Measurements from ENCODE around the gene SMIM28. TPM values are rescaled to one million over a fixed set of nuclear protein-coding genes. Genes with fewer than 3 reads are reported as not detected.

The SMIM28 gene
- total RNA-seq, 1 donor from 2014 or later = not detected

DNA sequence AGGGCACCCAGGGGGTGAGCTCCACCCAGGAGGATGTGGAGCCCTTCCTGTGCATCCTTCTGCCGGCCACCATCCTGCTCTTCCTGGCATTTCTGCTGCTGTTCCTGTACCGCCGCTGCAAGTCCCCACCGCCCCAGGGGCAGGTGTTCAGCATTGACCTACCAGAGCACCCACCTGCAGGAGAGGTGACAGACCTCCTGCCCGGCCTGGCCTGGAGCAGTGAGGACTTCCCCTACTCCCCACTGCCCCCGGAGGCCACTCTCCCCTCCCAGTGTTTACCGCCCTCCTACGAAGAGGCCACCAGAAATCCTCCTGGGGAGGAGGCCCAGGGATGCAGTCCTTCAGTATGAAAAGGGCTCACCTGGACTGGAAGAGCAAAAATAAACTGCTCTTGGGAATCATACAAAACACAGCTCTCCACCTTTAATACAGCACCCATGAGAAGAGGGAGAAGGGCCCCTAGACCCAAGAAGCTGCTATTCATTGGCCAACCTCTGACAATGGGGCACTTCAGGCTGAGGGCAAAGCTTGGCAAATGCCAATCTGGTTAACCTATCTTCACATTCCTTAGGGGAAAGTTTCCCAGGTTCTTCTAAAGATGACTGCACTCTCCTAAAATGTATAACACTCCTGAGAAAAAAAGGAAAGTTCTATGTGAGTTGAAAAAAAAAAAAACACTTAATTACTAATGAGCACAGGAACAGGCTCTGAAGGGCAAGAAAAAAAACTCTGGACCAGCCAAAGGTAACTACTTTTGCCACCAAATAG is 5.0 kb downstream of the SMIM28 start:
- DNase-seq (ENCODE audit: low spot score) = no peak
- peaks cover 13% of the 10 kb centered on the region for H3K27me3 Mint-ChIP-seq (ENCODE audit: insufficient read depth)
- intact Hi-C loops (cut with micrococcal nuclease) = no loop called here
- H3K9me3 Mint-ChIP-seq = no peaks in the 10 kb centered on the region
- no peaks in the 10 kb centered on the region for H3K4me1 Mint-ChIP-seq (ENCODE audit: low read depth)
- no peak overlapping the region for H3K4me3 Mint-ChIP-seq
- no peaks in the 10 kb centered on the region for H3K36me3 Mint-ChIP-seq (ENCODE audit: low read depth)
- H3K27ac Mint-ChIP-seq = no peak overlapping the region

- intact Hi-C loops (cut with micrococcal nuclease) = no loop called here
- no peak for DNase-seq (ENCODE audit: low spot score)
- Mint-ChIP-seq H3K4me3 (no peak overlapping the region), H3K27me3 (ENCODE audit: insufficient read depth) (peaks cover 17% of the 10 kb centered on the region), H3K27ac (no peak overlapping the region), H3K36me3 (ENCODE audit: low read depth) (no peaks in the 10 kb centered on the region), H3K9me3 (no peaks in the 10 kb centered on the region), H3K4me1 (ENCODE audit: low read depth) (no peaks in the 10 kb centered on the region)
Observed at GRCh38 chr6:138383776-138384175, 6.1 kb downstream of the SMIM28 start.

- no peaks in the 10 kb centered on the region for H3K9me3 Mint-ChIP-seq
- no peaks in the 10 kb centered on the region for H3K36me3 Mint-ChIP-seq (ENCODE audit: low read depth)
- no peak overlapping the region for H3K27ac Mint-ChIP-seq
- no peaks in the 10 kb centered on the region for H3K4me1 Mint-ChIP-seq (ENCODE audit: low read depth)
- no peak overlapping the region for H3K4me3 Mint-ChIP-seq
- DNase-seq (ENCODE audit: low spot score) = no peak
- intact Hi-C loops (cut with micrococcal nuclease) = no loop called here
- peaks cover 16% of the 10 kb centered on the region for H3K27me3 Mint-ChIP-seq (ENCODE audit: insufficient read depth)
Observed at GRCh38 chr6:138386897-138387296, 9.2 kb downstream of the SMIM28 start.

DNA sequence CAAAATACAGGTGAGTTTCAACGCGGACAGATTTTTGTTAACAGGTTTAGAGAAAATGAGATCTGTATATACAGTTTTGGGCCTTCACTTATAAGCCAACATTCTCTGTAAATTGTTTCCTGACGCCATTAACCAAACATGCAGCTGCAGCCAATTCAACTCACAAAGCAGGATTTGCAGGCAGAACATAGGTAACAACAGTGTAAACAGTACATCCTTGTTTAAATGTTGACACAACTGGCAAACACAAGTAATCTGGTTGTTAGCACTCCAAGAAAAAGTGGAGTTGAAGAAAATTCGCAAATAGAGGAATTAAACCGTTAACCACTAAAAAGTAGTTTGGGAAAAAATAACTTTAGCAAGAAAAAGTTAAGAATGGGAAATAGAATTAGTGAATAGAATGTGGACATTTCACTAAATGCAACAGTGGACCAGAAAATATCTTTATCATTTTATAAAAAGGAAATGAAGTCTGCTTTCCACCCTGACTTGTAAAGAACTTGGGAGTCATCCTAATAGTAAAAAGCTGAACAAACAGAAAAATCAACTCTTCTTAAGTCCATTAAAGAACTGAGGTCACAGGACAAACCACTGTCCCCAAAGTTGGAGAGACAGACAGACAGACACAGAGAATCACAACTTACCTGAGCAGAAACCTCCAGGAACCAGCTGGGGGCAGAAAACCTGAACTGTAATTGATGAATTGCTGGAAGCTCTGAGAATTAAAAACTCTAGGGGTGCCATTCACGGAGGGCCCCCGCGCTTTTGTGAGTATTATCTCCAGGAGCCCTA is 10.1 kb downstream of the SMIM28 start:
- intact Hi-C loops (cut with micrococcal nuclease) = no loop called here
- H3K36me3 Mint-ChIP-seq (ENCODE audit: low read depth) = no peaks in the 10 kb centered on the region
- no peak overlapping the region for H3K27ac Mint-ChIP-seq
- no peak overlapping the region for H3K4me3 Mint-ChIP-seq
- no peak for DNase-seq (ENCODE audit: low spot score)
- H3K9me3 Mint-ChIP-seq = no peaks in the 10 kb centered on the region
- no peaks in the 10 kb centered on the region for H3K4me1 Mint-ChIP-seq (ENCODE audit: low read depth)
- peaks cover 18% of the 10 kb centered on the region for H3K27me3 Mint-ChIP-seq (ENCODE audit: insufficient read depth)

DNA sequence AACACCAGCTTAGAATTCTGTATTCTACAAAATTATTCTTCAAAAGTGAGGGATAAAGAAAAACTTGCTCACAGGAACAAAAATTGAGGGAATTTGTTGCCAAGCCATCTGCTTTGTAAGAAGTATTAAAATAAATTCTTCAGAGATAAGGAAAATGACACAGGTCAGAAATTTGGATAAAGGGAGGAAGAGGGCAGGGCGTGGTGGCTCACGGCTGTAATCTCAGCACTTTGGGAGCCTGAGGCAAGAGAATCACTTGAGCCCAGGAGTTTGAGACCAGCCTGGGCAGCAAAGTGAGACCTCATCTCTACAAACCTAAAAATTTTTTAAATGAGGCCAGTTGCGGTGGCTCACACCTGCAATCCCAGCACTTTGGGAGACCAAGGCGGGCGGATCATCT is 11.8 kb downstream of the SMIM28 start:
- H3K27me3 Mint-ChIP-seq (ENCODE audit: insufficient read depth) = peaks cover 23% of the 10 kb centered on the region
- no peaks in the 10 kb centered on the region for H3K4me1 Mint-ChIP-seq (ENCODE audit: low read depth)
- intact Hi-C loops (cut with micrococcal nuclease) = no loop called here
- no peak overlapping the region for H3K4me3 Mint-ChIP-seq
- DNase-seq (ENCODE audit: low spot score) = no peak
- H3K27ac Mint-ChIP-seq = no peak overlapping the region
- no peaks in the 10 kb centered on the region for H3K36me3 Mint-ChIP-seq (ENCODE audit: low read depth)
- no peaks in the 10 kb centered on the region for H3K9me3 Mint-ChIP-seq

DNA sequence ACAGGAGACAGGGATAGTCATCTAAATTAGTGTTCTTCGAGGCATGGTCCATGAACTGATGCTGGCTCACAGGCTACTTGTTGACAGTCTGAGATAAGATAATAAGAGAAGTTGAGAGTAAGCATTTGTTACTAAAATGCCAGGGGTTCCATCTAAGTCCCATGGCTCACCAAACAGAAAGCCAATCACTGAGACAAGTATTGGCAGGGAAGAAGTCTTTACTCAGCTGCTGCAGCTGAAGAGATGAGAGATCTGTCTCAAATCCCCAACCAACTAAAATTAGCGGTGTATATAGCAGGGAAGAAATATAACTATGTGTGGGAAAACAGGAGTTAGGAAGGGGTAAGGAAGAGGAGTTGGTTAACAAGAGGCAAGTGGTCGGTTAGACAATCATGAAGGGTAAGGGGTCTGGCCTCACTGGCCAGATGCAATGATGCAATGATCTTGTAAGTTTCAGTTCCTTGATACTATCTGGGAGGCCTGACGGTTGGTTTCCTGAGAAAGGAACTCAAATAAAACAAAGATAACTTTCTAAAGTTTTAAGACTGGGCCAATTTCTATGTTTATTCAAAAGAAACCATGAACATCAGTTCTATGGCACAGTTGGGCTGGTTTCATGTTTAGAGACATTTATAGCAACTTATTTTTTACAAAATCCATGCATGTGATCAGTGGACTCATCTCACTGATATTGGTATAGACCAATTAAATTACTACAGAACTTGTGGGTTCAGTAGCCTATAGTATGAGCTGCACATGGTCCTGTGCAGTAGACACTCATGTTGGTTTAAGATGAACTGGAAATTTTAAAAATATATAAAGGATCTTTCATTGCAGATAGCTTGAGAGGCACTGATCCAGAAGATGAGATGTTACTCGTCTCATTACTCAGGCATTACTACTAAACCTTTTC is 16.4 kb downstream of the SMIM28 start:
- no peak for DNase-seq (ENCODE audit: low spot score)
- no peak overlapping the region for H3K4me3 Mint-ChIP-seq
- no peaks in the 10 kb centered on the region for H3K36me3 Mint-ChIP-seq (ENCODE audit: low read depth)
- H3K4me1 Mint-ChIP-seq (ENCODE audit: low read depth) = no peaks in the 10 kb centered on the region
- intact Hi-C loops (cut with micrococcal nuclease) = no loop called here
- peak overlapping the region; percentile 43 for H3K27ac Mint-ChIP-seq
- H3K9me3 Mint-ChIP-seq = no peaks in the 10 kb centered on the region
- H3K27me3 Mint-ChIP-seq (ENCODE audit: insufficient read depth) = peaks cover 12% of the 10 kb centered on the region

- Mint-ChIP-seq H3K27me3 (ENCODE audit: insufficient read depth) (peaks cover 9% of the 10 kb centered on the region), H3K36me3 (ENCODE audit: low read depth) (no peaks in the 10 kb centered on the region), H3K27ac (no peak overlapping the region), H3K4me1 (ENCODE audit: low read depth) (no peaks in the 10 kb centered on the region), H3K9me3 (no peaks in the 10 kb centered on the region), H3K4me3 (no peak overlapping the region)
- DNase-seq (ENCODE audit: low spot score) = no peak
- intact Hi-C loops (cut with micrococcal nuclease) = no loop called here
Observed at GRCh38 chr6:138396709-138397108, 19.0 kb downstream of the SMIM28 start.

DNA sequence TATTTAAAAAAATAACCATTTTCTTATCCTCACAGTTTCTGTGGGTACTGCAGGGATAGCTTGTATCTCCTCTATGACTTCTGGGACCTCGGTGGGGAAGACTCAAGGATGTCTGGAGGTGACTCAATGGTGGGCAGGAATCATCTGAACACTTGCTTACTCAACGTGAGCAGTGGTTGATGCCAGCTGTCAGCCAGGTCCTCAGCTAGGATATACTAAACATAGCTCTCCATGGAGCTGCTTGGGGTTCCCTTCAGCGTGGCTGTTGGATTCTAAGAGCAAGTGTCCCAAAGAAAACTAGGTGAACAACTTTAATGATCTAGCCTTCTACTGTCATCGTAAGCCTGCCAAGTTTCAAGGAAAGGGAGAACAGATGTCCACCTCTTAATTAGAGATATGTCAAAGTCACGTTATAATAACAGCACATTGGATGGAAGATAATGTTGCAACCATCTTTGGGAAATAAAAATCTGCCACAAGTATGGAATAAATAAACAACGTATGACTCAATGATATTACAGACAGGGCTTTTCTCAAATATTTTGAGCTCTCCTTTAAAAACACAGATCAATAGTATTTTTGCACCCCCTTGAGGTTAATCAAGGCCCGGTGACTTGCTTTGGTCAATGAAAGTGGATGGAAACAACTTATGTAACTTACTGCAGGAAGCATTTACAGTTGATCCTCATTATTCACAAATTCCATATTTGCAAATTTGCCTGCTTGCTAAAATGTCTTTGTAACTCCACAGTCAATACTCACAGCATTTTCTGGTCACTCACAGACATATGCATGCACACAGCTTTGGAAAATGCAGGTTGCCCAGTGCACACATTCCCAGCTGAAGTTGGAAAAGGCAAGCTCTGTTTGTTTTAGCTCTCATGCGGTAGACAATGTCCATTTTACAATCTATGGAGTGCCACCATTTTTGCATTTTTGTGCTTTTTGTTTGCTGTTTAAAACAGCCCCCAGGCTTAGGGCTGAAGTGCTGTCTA is 19.7 kb downstream of the SMIM28 start:
- H3K27me3 Mint-ChIP-seq (ENCODE audit: insufficient read depth) = peaks cover 12% of the 10 kb centered on the region
- intact Hi-C loops (cut with micrococcal nuclease) = no loop called here
- H3K36me3 Mint-ChIP-seq (ENCODE audit: low read depth) = no peaks in the 10 kb centered on the region
- no peak for DNase-seq (ENCODE audit: low spot score)
- H3K9me3 Mint-ChIP-seq = no peaks in the 10 kb centered on the region
- no peak overlapping the region for H3K27ac Mint-ChIP-seq
- no peak overlapping the region for H3K4me3 Mint-ChIP-seq
- H3K4me1 Mint-ChIP-seq (ENCODE audit: low read depth) = no peaks in the 10 kb centered on the region

DNA sequence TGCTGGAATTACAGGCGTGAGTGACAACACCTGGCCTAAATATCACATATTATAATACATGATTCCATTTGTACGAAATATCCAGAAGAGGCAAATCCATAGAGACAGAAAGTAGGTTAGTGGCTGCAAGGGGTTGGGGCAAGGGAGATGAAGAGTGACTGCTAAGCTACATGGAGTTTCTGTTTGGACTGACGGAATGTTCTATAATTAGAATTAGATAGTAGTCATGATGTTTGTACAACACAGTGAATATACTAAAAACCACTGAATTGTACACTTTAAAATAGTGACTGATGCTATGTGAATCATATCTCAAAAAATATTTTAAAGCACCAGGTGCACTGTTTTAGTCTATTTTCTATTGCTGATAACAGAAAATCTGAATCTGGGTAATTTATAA is 22.6 kb downstream of the SMIM28 start:
- no peak overlapping the region for H3K27ac Mint-ChIP-seq
- H3K4me3 Mint-ChIP-seq = no peak overlapping the region
- intact Hi-C loops (cut with micrococcal nuclease) = no loop called here
- no peak for DNase-seq (ENCODE audit: low spot score)
- no peaks in the 10 kb centered on the region for H3K9me3 Mint-ChIP-seq
- peaks cover 7% of the 10 kb centered on the region for H3K4me1 Mint-ChIP-seq (ENCODE audit: low read depth)
- H3K27me3 Mint-ChIP-seq (ENCODE audit: insufficient read depth) = peaks cover 8% of the 10 kb centered on the region
- H3K36me3 Mint-ChIP-seq (ENCODE audit: low read depth) = peaks cover 3% of the 10 kb centered on the region

DNA sequence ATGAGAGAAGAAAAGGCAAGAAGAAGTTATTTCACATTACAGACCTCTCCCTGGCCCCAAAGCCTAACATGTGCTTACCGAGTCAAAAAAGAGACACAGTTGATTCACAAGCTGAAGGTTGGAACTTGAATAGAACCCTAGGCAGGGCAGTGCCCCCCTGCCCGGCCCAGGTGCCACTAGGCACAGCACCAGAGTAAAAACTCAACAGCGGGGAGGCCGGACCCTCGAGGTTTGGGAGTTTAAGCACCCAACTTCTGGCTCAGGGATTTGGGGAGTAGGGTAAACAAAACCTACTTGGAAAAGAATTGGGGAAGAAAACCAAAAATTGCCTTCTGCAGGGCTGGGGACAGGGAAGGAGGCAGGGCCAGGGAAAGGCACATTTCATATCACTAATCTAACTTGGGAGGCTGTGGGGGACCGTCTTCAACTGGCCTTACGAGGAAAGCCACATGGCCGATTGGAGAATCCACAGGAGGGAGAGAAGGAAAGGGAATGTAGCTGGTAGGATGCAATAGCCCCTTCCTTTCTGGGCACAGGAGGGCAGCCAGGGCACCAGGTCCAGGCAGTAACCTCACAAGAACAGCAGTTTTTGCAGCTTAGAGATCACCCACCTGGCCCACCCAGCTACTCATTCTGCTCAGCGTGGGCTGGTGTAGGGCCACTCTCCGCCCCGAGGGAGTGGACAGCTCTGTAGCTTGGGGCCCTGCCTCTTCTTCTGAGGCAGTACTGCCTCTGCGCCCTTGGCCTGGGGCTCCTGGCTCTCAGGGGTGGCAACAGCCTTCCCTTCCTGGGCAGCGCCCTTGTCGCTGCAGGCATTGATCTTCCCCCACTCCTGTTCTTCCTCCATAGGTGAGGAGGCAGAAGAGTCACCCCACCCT is 24.5 kb downstream of the SMIM28 start:
- DNase-seq (ENCODE audit: low spot score) = no peak
- Mint-ChIP-seq H3K4me3 (peak overlapping the region; percentile 47), H3K36me3 (ENCODE audit: low read depth) (peaks cover 11% of the 10 kb centered on the region), H3K27me3 (ENCODE audit: insufficient read depth) (peaks cover 8% of the 10 kb centered on the region), H3K9me3 (no peaks in the 10 kb centered on the region), H3K4me1 (ENCODE audit: low read depth) (peaks cover 18% of the 10 kb centered on the region), H3K27ac (no peak overlapping the region)
- intact Hi-C loops (cut with micrococcal nuclease) = loop anchor here (2.0 kb wide), 1 partner anchor 191 kb away; no protein-coding TSS in a partner anchor

- no peak for DNase-seq (ENCODE audit: low spot score)
- Mint-ChIP-seq H3K27ac (no peak overlapping the region), H3K4me1 (ENCODE audit: low read depth) (peaks cover 18% of the 10 kb centered on the region), H3K36me3 (ENCODE audit: low read depth) (peaks cover 16% of the 10 kb centered on the region), H3K9me3 (no peaks in the 10 kb centered on the region), H3K4me3 (peak overlapping the region; percentile 81), H3K27me3 (ENCODE audit: insufficient read depth) (peaks cover 8% of the 10 kb centered on the region)
- intact Hi-C loops (cut with micrococcal nuclease) = loop anchor here (1.0 to 2.0 kb wide), 2 partner anchors 8 to 190 kb away; no protein-coding TSS in a partner anchor
Observed at GRCh38 chr6:138402838-138403187, 25.1 kb downstream of the SMIM28 start.

All from activated T-helper 1 cell treated with anti-CD3 and anti-CD28 coated beads, Interleukin-12 subunit alpha, Interleukin-12 subunit beta, Interleukin-2, Interleukin-4 antibody, amounts not matched to agents 30 ng/mL and 10 ng/mL and 1 ng/mL, durations not matched to agents 14 hours and 24 hours and 36 hours (primary cell).